ENCODE data around the gene CD5L. TPM values are rescaled to one million over a fixed set of nuclear protein-coding genes. Genes with fewer than 3 reads are reported as not detected.

CD5L gene
- under 1 TPM; 0.06 to 0.45 (median 0.11) TPM for polyA plus RNA-seq

DNA sequence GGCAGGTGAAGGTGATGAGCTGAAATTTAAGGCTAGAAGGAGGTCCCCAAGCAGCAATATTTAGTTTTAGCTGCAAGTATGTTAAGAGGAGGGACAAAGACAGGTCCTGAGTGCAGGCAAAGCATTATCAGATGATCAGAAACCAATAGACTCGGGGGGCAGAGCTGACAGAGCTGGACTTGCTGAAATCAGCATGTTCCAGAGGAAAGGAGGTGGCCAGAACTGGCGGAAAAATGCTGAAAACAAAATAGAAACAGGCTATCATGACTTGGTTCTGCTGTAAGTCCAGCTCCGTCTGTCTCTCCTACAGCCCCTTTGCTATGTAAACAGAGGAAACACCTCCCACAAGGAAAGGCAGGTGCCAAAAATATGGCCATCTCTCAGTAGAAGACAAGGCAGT is at the start of gene CD5L:
Gene CD5L, minus strand, starts transcription at position 101 of the 400 bp plus-strand sequence. CDS start 107 bp downstream, outside the sequence.
- 42 to 67% (median 63%) methylated on average over 3 of the region's 3 CpGs for WGBS, 3 donors
- H3K27ac ChIP-seq (ENCODE audit: low read depth, low read length): no peak within 1 kb of the TSS

DNA sequence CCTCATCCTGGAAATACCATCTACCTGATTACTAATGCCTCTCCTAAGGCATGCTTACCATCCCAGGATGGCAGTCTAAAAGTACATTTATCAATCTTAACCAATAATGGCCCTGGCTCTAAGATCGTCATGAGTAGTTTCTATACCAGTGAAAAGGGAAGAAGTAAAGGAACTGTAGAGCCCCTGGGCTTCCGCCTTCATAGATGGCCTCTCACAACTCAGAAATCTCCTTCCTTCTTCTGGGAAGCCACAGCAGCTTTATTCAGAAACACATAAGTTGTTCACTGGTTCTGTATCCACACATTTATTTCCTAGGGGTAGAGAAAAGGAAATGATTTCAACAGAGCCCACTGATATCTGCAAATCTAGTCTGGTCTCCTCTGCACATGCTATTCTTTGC is 41.0 kb upstream of the CD5L start:
- H3K27ac ChIP-seq (ENCODE audit: low read depth, low read length): no peak overlapping the region
- 44 to 65% (median 64%) methylated on average over 2 of the region's 2 CpGs for WGBS, 3 donors

GRCh38 chr1:157880621-157881020 is 39.0 kb upstream of the CD5L start:
- 34 to 58% (median 52%) methylated on average over 4 of the region's 4 CpGs for WGBS, 3 donors

DNA sequence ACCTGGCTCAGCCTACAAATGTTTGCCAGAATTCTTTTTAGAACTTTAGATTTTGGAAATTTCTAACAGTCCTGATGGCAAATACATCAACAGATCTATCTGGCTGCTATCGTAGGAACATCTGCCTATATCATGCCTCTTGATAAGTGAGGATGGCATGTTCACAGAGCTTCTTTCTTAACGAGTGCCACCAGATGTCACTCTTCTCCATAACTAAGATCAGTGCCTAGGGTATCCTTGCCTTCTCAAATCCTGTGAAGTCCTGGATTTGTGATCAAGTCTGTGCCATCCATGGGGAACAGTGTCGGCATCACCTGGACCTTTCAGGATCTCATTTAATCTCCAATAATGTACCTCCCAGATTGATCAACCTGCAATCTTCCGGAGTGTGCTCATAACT is 36.5 kb upstream of the CD5L start:
- H3K27ac ChIP-seq (ENCODE audit: low read depth, low read length): no peak overlapping the region
- 34 to 45% (median 39%) methylated on average over 4 of the region's 4 CpGs for WGBS, 3 donors

More at GRCh38 chr1:157880621-157881020, 39.0 kb upstream of the CD5L start:
- no peak overlapping the region for H3K27ac ChIP-seq (ENCODE audit: low read depth, low read length)

DNA sequence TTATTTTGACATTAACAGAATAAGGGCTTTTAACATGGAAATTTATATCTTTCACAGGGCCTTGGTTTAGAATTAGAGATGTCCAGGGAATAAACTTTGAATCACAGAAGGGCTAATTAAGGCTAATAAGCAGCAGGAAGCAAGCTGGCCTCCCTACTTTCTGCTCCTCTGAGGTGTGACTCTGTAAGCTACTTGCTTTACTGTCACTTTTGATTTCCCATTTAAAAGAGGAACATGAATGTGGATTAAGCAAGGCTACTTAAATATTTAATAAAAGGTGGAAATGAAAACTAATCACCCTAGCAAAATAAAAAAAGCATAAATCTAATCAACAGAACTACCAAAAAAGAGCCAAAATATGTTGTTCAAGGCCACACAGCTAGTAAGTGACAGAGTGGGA is 28.9 kb upstream of the CD5L start:
- H3K27ac ChIP-seq (ENCODE audit: low read depth, low read length): no peak overlapping the region

GRCh38 chr1:157868654-157869053 is 27.0 kb upstream of the CD5L start:
- 53 to 92% (median 82%) methylated on average over 1 of the region's 1 CpG for WGBS, 3 donors
- no peak overlapping the region for H3K27ac ChIP-seq (ENCODE audit: low read depth, low read length)

GRCh38 chr1:157862114-157863070 is 20.8 kb upstream of the CD5L start:
- WGBS, 3 donors: 71 to 78% (median 77%) methylated on average over 6 of the region's 6 CpGs
- H3K27ac ChIP-seq (ENCODE audit: low read depth, low read length): no peak overlapping the region

GRCh38 chr1:157856538-157856937 is 14.9 kb upstream of the CD5L start:
- H3K27ac ChIP-seq (ENCODE audit: low read depth, low read length): no peak overlapping the region
- WGBS, 3 donors: 72 to 85% (median 80%) methylated on average over 2 of the region's 2 CpGs

GRCh38 chr1:157852476-157852875 is 10.9 kb upstream of the CD5L start:
- 52 to 72% (median 71%) methylated on average over 3 of the region's 3 CpGs for WGBS, 3 donors

GRCh38 chr1:157849229-157849875 is 7.7 kb upstream of the CD5L start:
- no peak overlapping the region for H3K27ac ChIP-seq (ENCODE audit: low read depth, low read length)
- 84 to 90% (median 84%) methylated on average over 2 of the region's 2 CpGs for WGBS, 3 donors

More at GRCh38 chr1:157852476-157852875, 10.9 kb upstream of the CD5L start:
- no peak overlapping the region for H3K27ac ChIP-seq (ENCODE audit: low read depth, low read length)

- no peak overlapping the region for H3K27ac ChIP-seq (ENCODE audit: low read depth, low read length)
- 65 to 80% (median 73%) methylated on average over 4 of the region's 4 CpGs for WGBS, 3 donors
Measured at GRCh38 chr1:157844089-157844830, 2.7 kb upstream of the CD5L start.

GRCh38 chr1:157842939-157843338 is 1.3 kb upstream of the CD5L start:
- WGBS, 3 donors: 63 to 82% (median 75%) methylated on average over 1 of the region's 1 CpG
- no peak overlapping the region for H3K27ac ChIP-seq (ENCODE audit: low read depth, low read length)

DNA sequence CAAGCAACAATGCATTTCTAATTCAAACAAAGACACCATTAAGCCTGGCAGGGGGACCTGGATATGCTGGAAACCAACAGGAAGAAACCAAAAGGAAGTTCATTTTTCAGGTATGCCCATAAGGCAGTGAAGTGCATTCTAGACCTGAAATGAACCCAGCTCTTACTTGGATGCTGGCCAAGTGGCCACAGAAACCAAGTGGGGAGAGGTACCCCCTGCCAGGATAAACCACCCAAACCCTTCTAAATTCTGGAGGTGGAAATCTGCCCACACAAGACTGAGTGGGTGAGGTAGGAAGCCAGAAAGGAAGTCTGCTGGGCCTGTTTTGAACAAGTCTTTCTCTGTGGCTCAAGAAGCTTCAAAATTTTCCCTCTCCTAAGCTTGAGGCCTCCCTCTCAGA is 2.6 kb downstream of the CD5L start:
- H3K27ac ChIP-seq (ENCODE audit: low read depth, low read length): no peak overlapping the region

GRCh38 chr1:157834430-157834829 is 7.2 kb downstream of the CD5L start:
- no peak overlapping the region for H3K27ac ChIP-seq (ENCODE audit: low read depth, low read length)
- WGBS, 3 donors: 73 to 81% (median 80%) methylated on average over 12 of the region's 12 CpGs

DNA sequence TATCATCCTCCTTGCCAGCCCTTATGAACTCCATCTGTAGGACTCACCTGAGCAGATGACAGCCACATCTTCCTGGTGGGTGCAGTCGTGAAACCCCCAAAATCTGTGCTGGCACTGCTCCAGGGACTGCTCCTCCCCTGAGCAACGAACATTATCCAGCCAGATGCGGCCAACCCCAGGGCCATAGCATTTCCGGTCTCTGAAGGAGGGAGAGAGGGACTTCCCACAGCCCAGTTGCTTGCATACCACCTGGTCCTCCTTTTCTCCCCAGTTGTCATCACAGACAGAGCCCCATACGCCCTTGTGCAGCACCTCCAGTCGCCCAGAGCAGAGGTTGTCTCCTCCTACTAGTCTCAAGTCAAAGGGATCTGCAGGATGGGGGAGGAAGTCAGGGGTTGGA is 8.5 kb downstream of the CD5L start:
- 75 to 86% (median 85%) methylated on average over 6 of the region's 6 CpGs for WGBS, 3 donors
- no peak overlapping the region for H3K27ac ChIP-seq (ENCODE audit: low read depth, low read length)

- H3K27ac ChIP-seq (ENCODE audit: low read depth, low read length): no peak overlapping the region
- WGBS, 3 donors: 40 to 56% (median 53%) methylated on average over 4 of the region's 4 CpGs
Measured at GRCh38 chr1:157831968-157832626, 9.5 kb downstream of the CD5L start.

- no peak overlapping the region for H3K27ac ChIP-seq (ENCODE audit: low read depth, low read length)
- 59 to 83% (median 72%) methylated on average over 2 of the region's 2 CpGs for WGBS, 3 donors
Measured at GRCh38 chr1:157830887-157831286, 10.7 kb downstream of the CD5L start.

DNA sequence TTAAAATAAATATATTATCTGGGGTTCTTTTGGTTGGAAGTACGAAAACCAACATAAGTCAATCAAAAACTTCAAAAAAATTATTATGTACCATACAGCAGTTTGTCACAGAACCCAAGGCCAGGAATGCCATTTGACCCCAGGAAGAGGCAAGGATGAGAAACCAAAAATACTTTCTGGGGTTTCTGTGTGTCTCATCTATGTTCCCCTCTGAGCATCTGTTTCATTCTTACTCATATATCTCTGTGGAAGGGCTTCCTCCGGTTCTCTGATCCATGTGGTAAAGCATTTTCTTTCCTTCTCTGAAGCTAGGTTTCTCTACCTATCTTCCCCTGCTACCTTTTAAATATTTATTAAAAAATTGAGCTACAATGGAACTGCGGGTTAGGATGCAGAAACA is 11.9 kb downstream of the CD5L start:
- WGBS, 3 donors: 72 to 93% (median 85%) methylated on average over 3 of the region's 3 CpGs

DNA sequence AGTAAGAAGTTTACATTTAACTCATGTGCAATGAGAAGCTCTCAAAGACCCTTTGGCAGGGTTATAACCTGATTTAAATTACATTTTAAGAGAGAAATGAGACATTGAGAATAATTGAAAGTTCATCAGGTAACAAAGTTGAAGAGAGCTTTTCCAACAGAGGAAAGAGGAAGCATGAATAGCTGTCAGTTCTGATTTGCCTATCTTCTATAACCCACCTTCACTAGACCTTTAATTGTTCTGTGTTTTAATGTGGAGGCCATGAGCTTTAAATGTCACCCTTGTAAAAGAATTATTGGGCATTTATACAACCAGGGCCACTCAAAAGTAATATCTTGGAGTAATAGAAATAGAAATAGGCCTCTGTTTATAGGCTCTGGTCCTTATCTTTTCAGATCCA is 12.4 kb downstream of the CD5L start:
- no peak overlapping the region for H3K27ac ChIP-seq (ENCODE audit: low read depth, low read length)

More for the DNA sequence above, 11.9 kb downstream of the CD5L start:
- H3K27ac ChIP-seq (ENCODE audit: low read depth, low read length): no peak overlapping the region
